CD8-positive, alpha-beta memory T cell (primary cell): Measurements from ENCODE around the gene SERPINA1. TPM values are rescaled to one million over a fixed set of nuclear protein-coding genes. Genes with fewer than 3 reads are reported as not detected.
A peak's percentile ranks its signal among the peaks of the same experiment; 100 is the strongest.

Experiments
- CTCF ChIA-PET: fragments of 350-600 bp; sonication (Branson Sonifier 250); formaldehyde crosslinking; loops from one replicate; lab custom pipeline; 2021; ENCODE audit warnings: antibody characterized with exemption; lab: Charles Lee
- POLR2A ChIA-PET: fragments of 350-600 bp; sonication (Branson Sonifier 250); formaldehyde crosslinking; loops from one replicate; lab custom pipeline; 2021; ENCODE audit warnings: antibody characterized with exemption; lab: Charles Lee
- DNase-seq, 5 donors: peaks; one replicate each; pipeline versions ENCODE4 v3.0.0 to v3.0.0-alpha.2; 2020 to 2022; ENCODE audit warnings: mixed read lengths in 1 of 5
- H3K27ac ChIP-seq: one replicate; pipeline ENCODE4 v1.7.0; 2013; ENCODE audit warnings: low read depth, mild to moderate bottlenecking, low read length, moderate library complexity
- H3K27me3 ChIP-seq: 2 replicates; pipeline ENCODE4 v1.7.0; 2013; ENCODE audit warnings: low read length, mild to moderate bottlenecking; ENCODE audit not compliant: insufficient read depth, poor library complexity, severe bottlenecking
- H3K36me3 ChIP-seq: 2 replicates; pipeline ENCODE4 v1.7.0; 2013; ENCODE audit warnings: mild to moderate bottlenecking, low read length, moderate library complexity; ENCODE audit not compliant: insufficient read depth
- H3K4me1 ChIP-seq: 2 replicates; pipeline ENCODE4 v1.7.0; 2013; ENCODE audit warnings: mild to moderate bottlenecking, low read length, moderate library complexity; ENCODE audit not compliant: insufficient read depth
- H3K4me3 ChIP-seq: 2 replicates; pipeline ENCODE4 v1.7.0; 2013; ENCODE audit warnings: mild to moderate bottlenecking, low read length
- H3K9me3 ChIP-seq: 2 replicates; pipeline ENCODE4 v1.7.0; 2013; ENCODE audit warnings: mild to moderate bottlenecking, low read length
- H3K27ac Mint-ChIP-seq, 8 donors: one replicate each; pipeline ENCODE4 v1.8.0; 2020 to 2021; ENCODE audit warnings: mixed read lengths in 8 of 8, mild to moderate bottlenecking in 6 of 8, inconsistent platforms in 3 of 8, moderate library complexity in 3 of 8
- H3K27me3 Mint-ChIP-seq, 2 donors: one replicate each; pipeline ENCODE4 v1.8.0; 2020 to 2021; ENCODE audit warnings: mixed read lengths in 2 of 2, mild to moderate bottlenecking in 1 of 2, moderate library complexity in 1 of 2
- H3K36me3 Mint-ChIP-seq, 3 donors: one replicate each; pipeline ENCODE4 v1.8.0; 2020 to 2021; ENCODE audit warnings: mixed read lengths in 3 of 3, inconsistent platforms in 1 of 3, mild to moderate bottlenecking in 1 of 3
- H3K4me1 Mint-ChIP-seq, 3 donors: one replicate each; pipeline ENCODE4 v1.8.0; 2020 to 2021; ENCODE audit warnings: mixed read lengths in 3 of 3, inconsistent platforms in 1 of 3, mild to moderate bottlenecking in 1 of 3
- H3K4me3 Mint-ChIP-seq, 7 donors: one replicate each; pipeline ENCODE4 v1.8.0; 2020 to 2021; ENCODE audit warnings: mixed read lengths in 7 of 7, mild to moderate bottlenecking in 6 of 7, moderate library complexity in 4 of 7, inconsistent platforms in 2 of 7
- H3K9me3 Mint-ChIP-seq, 5 donors: one replicate each; pipeline ENCODE4 v1.8.0; 2020 to 2022; ENCODE audit warnings: mixed read lengths in 5 of 5, mild to moderate bottlenecking in 3 of 5, moderate library complexity in 2 of 5, inconsistent platforms in 1 of 5
- polyA plus RNA-seq: library from polyadenylated mRNA; unstranded; fragments of 300-500 nt; fragmentation: Illumina TruSeq; gene quantifications from one replicate; pipeline ENCODE4 v1.2.3, GENCODE V29; 2021
- total RNA-seq, 2 experiments: library from RNA; stranded (reverse); gene quantifications; one replicate each; pipeline ENCODE4 v1.2.3, GENCODE V29; 2021

SERPINA1 gene
- total and polyA plus RNA-seq, 3 experiments from 2014 or later: 0.18 to 0.40 TPM; not detected in 1

GRCh38 chr14:94338023-94338422 is 50.4 kb downstream of the SERPINA1 start:
- H3K4me3 ChIP-seq: no peak overlapping the region
- no peaks in the 10 kb centered on the region for H3K9me3 ChIP-seq
- H3K4me1 Mint-ChIP-seq: peaks cover 0 to 11% (median 0%) of the 10 kb centered on the region in 3 donors
- no peaks in the 10 kb centered on the region for H3K27me3 ChIP-seq
- no peaks in the 10 kb centered on the region for H3K36me3 ChIP-seq
- CTCF ChIA-PET: no interaction called here
- H3K27ac ChIP-seq: no peak overlapping the region
- DNase-seq: no peak
- H3K36me3 Mint-ChIP-seq: peaks cover 0 to 5% (median 0%) of the 10 kb centered on the region in 3 donors
- H3K9me3 Mint-ChIP-seq: peaks cover 0 to 4% (median 0%) of the 10 kb centered on the region in 5 donors
- H3K27me3 Mint-ChIP-seq: peaks cover 8 to 40% of the 10 kb centered on the region in 2 donors
- no peak overlapping the region for H3K4me3 Mint-ChIP-seq
- no peak overlapping the region for H3K27ac Mint-ChIP-seq
- POLR2A ChIA-PET: no interaction called here
- H3K4me1 ChIP-seq: no peaks in the 10 kb centered on the region

- no peaks in the 10 kb centered on the region for H3K27me3 ChIP-seq
- Mint-ChIP-seq H3K36me3 (peaks cover 0 to 5% (median 0%) of the 10 kb centered on the region in 3 donors), H3K4me1 (peaks cover 0 to 8% (median 0%) of the 10 kb centered on the region in 3 donors), H3K4me3 (no peak overlapping the region), H3K27me3 (peaks cover 8 to 40% of the 10 kb centered on the region in 2 donors), H3K27ac (no peak overlapping the region), H3K9me3 (peaks cover 0 to 4% (median 0%) of the 10 kb centered on the region in 5 donors)
- ChIA-PET POLR2A (no interaction called here), CTCF (no interaction called here)
- H3K4me1 ChIP-seq: no peaks in the 10 kb centered on the region
- DNase-seq: no peak
- H3K27ac ChIP-seq: no peak overlapping the region
- no peak overlapping the region for H3K4me3 ChIP-seq
- no peaks in the 10 kb centered on the region for H3K36me3 ChIP-seq
- H3K9me3 ChIP-seq: no peaks in the 10 kb centered on the region
These were observed 51.1 kb downstream of the SERPINA1 start for GRCh38 chr14:94337274-94337673.

- Histone ChIP-seq H3K36me3 (no peaks in the 10 kb centered on the region), H3K27me3 (no peaks in the 10 kb centered on the region), H3K4me1 (no peaks in the 10 kb centered on the region), H3K4me3 (no peak overlapping the region), H3K27ac (no peak overlapping the region), H3K9me3 (no peaks in the 10 kb centered on the region)
- H3K36me3 Mint-ChIP-seq: no peaks in the 10 kb centered on the region
- no peak overlapping the region for H3K27ac Mint-ChIP-seq
- peaks cover 0 to 4% (median 0%) of the 10 kb centered on the region in 5 donors for H3K9me3 Mint-ChIP-seq
- ChIA-PET POLR2A (no interaction called here), CTCF (interaction anchor here (1.3 kb wide), 1 partner anchor 299 kb away, joined by 3 read pairs; no protein-coding TSS in a partner anchor)
- DNase-seq: no peak
- peaks cover 0 to 30% of the 10 kb centered on the region in 2 donors for H3K27me3 Mint-ChIP-seq
- no peaks in the 10 kb centered on the region for H3K4me1 Mint-ChIP-seq
- H3K4me3 Mint-ChIP-seq: no peak overlapping the region
These were observed 53.5 kb downstream of the SERPINA1 start for GRCh38 chr14:94334872-94335271.

GRCh38 chr14:94332587-94332986 is 55.8 kb downstream of the SERPINA1 start:
- H3K9me3 ChIP-seq: no peaks in the 10 kb centered on the region
- H3K9me3 Mint-ChIP-seq: peaks cover 0 to 2% (median 0%) of the 10 kb centered on the region in 5 donors
- H3K27ac ChIP-seq: no peak overlapping the region
- H3K27me3 Mint-ChIP-seq: peaks cover 0 to 26% of the 10 kb centered on the region in 2 donors
- no peaks in the 10 kb centered on the region for H3K36me3 ChIP-seq
- H3K36me3 Mint-ChIP-seq: no peaks in the 10 kb centered on the region
- ChIA-PET CTCF (no interaction called here), POLR2A (no interaction called here)
- no peak overlapping the region for H3K4me3 ChIP-seq
- no peak for DNase-seq
- H3K27ac Mint-ChIP-seq: no peak overlapping the region
- H3K4me1 ChIP-seq: no peaks in the 10 kb centered on the region
- no peak overlapping the region for H3K4me3 Mint-ChIP-seq
- no peaks in the 10 kb centered on the region for H3K27me3 ChIP-seq
- no peaks in the 10 kb centered on the region for H3K4me1 Mint-ChIP-seq

- ChIA-PET CTCF (no interaction called here), POLR2A (no interaction called here)
- Histone ChIP-seq H3K36me3 (no peaks in the 10 kb centered on the region), H3K4me3 (no peak overlapping the region), H3K27me3 (no peaks in the 10 kb centered on the region), H3K4me1 (no peaks in the 10 kb centered on the region), H3K27ac (no peak overlapping the region), H3K9me3 (no peaks in the 10 kb centered on the region)
- peaks cover 0 to 2% (median 0%) of the 10 kb centered on the region in 5 donors for H3K9me3 Mint-ChIP-seq
- H3K27me3 Mint-ChIP-seq: peaks cover 0 to 22% of the 10 kb centered on the region in 2 donors
- no peak overlapping the region for H3K4me3 Mint-ChIP-seq
- H3K4me1 Mint-ChIP-seq: no peaks in the 10 kb centered on the region
- no peak for DNase-seq
- H3K36me3 Mint-ChIP-seq: no peaks in the 10 kb centered on the region
- peak overlapping the region in 1 of 8 donors; percentile 67 for H3K27ac Mint-ChIP-seq
These were observed 56.3 kb downstream of the SERPINA1 start for GRCh38 chr14:94332063-94332583.

GRCh38 chr14:94331462-94331861 is 56.9 kb downstream of the SERPINA1 start:
- Mint-ChIP-seq H3K9me3 (peaks cover 0 to 2% (median 0%) of the 10 kb centered on the region in 5 donors), H3K4me1 (no peaks in the 10 kb centered on the region), H3K27me3 (peaks cover 0 to 25% of the 10 kb centered on the region in 2 donors), H3K36me3 (no peaks in the 10 kb centered on the region), H3K27ac (no peak overlapping the region), H3K4me3 (no peak overlapping the region)
- Histone ChIP-seq H3K9me3 (no peaks in the 10 kb centered on the region), H3K4me3 (no peak overlapping the region), H3K27me3 (no peaks in the 10 kb centered on the region), H3K27ac (no peak overlapping the region), H3K4me1 (no peaks in the 10 kb centered on the region), H3K36me3 (no peaks in the 10 kb centered on the region)
- DNase-seq: no peak
- ChIA-PET POLR2A (no interaction called here), CTCF (no interaction called here)

- H3K4me1 Mint-ChIP-seq: no peaks in the 10 kb centered on the region
- H3K4me3 Mint-ChIP-seq: no peak overlapping the region
- H3K36me3 Mint-ChIP-seq: no peaks in the 10 kb centered on the region
- no peaks in the 10 kb centered on the region for H3K36me3 ChIP-seq
- H3K27ac ChIP-seq: no peak overlapping the region
- H3K4me1 ChIP-seq: no peaks in the 10 kb centered on the region
- DNase-seq: no peak
- H3K9me3 Mint-ChIP-seq: no peaks in the 10 kb centered on the region
- peaks cover 0 to 21% of the 10 kb centered on the region in 2 donors for H3K27me3 Mint-ChIP-seq
- H3K4me3 ChIP-seq: no peak overlapping the region
- H3K27me3 ChIP-seq: no peaks in the 10 kb centered on the region
- H3K9me3 ChIP-seq: no peaks in the 10 kb centered on the region
- H3K27ac Mint-ChIP-seq: no peak overlapping the region
- ChIA-PET CTCF (no interaction called here), POLR2A (no interaction called here)
These were observed 57.5 kb downstream of the SERPINA1 start for GRCh38 chr14:94330857-94331256.

GRCh38 chr14:94330432-94330831 is 58.0 kb downstream of the SERPINA1 start:
- Mint-ChIP-seq H3K36me3 (no peaks in the 10 kb centered on the region), H3K4me1 (no peaks in the 10 kb centered on the region), H3K9me3 (no peaks in the 10 kb centered on the region), H3K27ac (peak overlapping the region in 1 of 8 donors; percentile 4), H3K27me3 (peaks cover 0 to 17% of the 10 kb centered on the region in 2 donors), H3K4me3 (no peak overlapping the region)
- Histone ChIP-seq H3K9me3 (no peaks in the 10 kb centered on the region), H3K36me3 (no peaks in the 10 kb centered on the region), H3K27me3 (no peaks in the 10 kb centered on the region), H3K4me1 (no peaks in the 10 kb centered on the region), H3K4me3 (no peak overlapping the region), H3K27ac (no peak overlapping the region)
- no peak for DNase-seq
- ChIA-PET CTCF (no interaction called here), POLR2A (no interaction called here)
